GM20431 (cell line): Measurements from ENCODE around the gene CTDSP2.
"Not testable (repeated sequence)": the region's sequence is repeated elsewhere in the genome, so short reads cannot be mapped to it uniquely, and the experiment has no call there.

Source experiments
- in situ Hi-C: fragments of 300-500 bp; cut with MseI, MboI; formaldehyde crosslinking; loops from one replicate; pipeline ENCODE4 v1.15.0; 2020; ENCODE audit warnings: low sequenced_read_pairs; ENCODE audit not compliant: unreplicated experiment

The CTDSP2 gene, protein sequence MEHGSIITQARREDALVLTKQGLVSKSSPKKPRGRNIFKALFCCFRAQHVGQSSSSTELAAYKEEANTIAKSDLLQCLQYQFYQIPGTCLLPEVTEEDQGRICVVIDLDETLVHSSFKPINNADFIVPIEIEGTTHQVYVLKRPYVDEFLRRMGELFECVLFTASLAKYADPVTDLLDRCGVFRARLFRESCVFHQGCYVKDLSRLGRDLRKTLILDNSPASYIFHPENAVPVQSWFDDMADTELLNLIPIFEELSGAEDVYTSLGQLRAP

DNA sequence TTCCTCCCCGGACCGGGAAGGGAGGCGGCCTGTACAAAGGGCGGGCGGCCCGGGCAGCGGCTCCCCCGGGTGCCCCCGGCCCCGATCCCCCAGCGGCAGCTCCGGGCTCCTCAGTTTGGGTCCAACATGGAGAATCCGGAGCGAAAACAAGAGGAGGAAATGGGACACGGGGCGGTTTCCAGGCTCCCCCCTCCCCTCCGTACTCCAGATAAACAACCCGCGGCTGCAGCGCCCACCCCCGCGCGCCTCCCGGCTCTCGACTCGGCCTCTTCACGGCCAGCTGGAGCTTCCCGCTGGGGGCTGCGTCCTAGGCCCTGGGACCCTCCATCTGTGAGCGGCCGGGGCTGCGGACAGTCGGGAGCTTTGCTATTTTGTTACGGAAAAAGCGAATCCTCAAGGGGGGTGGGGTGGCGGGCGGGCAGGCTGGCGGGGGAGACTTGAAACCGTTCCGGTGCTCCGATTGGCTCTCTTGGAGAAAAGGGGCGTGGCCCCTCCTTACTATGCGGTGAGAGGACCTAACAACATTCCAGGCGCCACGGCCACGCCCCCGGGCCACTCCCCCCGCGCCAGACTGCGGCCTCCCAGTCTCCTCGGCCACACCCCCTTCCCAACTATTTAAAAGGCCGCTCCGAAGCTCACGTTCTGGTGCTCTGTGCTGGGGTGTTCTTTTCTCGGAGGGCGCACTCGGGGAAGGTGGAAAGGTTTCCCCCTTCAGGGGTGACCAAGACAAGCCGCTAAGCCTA lies at the start of gene CTDSP2:
Gene CTDSP2 (minus strand): TSS at position 153 of the 743 bp plus-strand sequence. CDS start 294 bp downstream, outside the sequence.
- in situ Hi-C loops = no loop called here

DNA sequence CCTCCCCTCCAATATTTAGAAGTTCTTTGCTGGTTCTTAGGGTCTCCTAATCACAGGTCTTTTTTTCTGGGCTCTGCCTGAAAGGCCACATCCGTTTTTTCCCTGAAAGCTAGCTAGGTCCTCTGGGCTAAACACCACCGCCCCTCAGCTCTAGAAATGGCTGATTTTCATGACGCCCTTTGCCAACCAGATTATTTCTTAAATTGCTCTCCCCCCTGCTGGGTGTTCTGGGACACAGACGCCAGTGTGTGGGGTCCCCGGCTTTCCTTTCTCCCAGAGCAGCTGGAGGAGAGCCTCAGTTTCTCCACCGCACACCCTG lies 49.5 kb upstream of the CTDSP2 start:
- in situ Hi-C loops = no loop called here

DNA sequence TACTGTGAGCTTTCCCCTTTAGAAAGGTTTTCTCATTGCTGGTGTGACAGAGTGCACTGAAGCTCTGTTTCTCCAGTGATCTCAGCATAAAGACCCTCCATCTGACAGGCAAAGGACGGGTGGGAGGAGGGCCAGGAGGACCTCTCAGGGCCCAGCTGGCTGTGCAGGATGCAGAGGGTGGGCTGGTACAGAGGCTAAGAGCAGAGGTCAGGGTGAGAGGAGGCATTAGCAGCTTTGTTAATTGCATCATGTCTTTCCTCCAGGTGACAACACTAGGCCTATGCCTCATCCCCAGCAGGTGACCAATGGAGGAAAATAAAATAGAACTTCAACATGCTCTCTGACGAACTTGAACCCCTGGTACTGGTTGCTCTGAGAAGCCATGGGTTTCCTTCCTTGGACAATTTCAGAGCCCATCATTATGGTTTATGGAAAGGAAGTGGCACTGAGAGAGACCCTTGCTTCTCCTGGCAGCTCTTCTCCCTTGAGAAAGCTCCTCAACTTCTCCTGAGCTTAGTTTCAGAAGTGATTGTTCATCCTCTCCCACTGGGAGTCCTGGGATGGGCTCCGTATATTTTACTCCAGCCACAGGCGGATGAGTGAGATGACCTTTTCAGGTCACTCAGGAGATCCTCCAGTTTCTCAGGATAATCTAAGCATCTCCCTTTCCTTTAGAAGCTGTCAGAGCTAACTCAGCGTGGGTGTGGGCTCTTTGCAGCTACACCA lies 49.0 kb upstream of the CTDSP2 start:
- in situ Hi-C loops = no loop called here

DNA sequence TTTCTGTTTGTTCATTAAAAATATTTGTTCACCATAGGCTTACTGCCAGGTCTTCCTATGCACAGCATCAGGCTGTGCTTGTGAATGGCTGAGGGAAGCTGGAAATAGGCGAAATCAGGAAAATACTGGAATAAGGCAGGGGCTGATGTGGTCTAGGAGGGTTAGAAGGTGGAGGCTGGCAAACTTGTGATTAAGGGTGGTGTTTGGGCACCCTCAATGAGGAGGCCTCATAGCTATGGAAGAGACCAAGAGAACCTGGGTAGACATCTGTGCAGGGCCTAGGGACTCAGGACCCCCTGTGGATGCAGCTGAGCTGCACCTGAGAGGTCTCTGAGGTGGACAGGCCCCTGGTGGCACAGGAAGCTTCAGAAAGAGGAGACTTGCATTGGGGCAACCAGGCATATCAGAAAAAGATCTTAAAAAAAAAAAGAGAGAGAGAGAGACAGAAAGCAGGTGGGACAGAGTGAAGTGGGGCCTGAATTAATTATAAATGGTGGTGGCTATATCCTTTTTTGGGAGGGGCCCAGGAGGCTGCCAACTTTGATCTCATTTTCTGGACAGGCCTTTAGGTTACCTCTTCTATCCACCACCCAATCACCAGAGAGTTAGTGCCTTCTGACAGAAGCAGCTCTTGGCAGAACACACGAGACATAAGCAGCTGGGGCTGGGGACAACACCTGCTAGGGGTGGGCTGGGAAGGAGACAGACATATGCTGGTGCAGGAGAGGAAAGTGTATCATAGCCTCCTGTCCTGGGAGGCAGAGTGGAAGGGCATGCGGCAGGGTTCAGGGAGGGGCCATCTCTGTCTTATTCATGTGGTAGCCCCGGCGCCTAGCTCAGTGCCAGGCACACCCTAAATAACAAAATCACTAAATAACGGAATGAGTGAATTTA lies 48.1 kb upstream of the CTDSP2 start:
- in situ Hi-C loops = no loop called here

DNA sequence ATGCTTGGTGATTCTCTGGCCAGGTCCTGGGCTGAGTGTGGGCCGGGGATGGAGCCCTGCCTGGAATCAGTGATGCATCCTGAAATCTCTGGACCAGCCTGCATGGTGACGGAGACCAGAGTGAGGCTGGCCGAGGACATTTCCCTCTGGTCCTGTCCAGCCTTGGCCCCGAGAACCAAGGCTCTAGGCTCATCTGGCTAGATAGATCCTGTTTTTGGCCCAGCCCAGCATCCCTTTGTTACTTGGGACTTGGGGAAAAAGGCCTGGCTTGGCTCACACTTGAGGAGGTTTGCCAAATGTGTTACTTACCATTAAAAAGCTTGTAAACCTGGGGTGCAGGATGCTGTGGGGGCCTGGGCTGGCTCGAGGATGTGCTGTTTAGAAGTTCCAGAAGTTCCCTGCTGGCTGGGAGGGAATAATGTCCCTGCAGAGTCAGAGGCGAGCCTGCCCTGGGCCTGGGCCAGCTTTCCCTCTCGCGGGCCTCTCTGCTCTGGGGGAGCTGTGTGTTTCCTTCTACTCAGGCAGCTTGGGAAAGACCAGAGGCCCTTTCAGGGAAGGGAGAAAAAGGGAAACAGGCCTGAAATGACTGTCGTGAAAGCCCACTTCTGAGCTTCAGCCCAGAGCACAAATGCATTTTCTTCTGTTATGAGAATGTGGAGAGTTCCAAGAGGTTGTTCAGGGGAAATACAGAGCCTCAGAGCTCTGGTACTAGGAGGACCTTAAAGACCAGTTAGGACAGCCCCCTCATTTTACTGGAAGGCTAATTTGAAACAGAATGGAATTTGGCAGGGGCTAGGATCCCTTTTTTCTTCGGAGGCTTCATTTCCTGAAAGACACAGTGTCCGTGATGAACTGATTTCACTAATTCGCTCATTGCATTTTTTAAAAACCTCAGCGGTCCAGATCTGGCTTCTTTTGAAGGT lies 47.2 kb upstream of the CTDSP2 start:
- in situ Hi-C loops = no loop called here

DNA sequence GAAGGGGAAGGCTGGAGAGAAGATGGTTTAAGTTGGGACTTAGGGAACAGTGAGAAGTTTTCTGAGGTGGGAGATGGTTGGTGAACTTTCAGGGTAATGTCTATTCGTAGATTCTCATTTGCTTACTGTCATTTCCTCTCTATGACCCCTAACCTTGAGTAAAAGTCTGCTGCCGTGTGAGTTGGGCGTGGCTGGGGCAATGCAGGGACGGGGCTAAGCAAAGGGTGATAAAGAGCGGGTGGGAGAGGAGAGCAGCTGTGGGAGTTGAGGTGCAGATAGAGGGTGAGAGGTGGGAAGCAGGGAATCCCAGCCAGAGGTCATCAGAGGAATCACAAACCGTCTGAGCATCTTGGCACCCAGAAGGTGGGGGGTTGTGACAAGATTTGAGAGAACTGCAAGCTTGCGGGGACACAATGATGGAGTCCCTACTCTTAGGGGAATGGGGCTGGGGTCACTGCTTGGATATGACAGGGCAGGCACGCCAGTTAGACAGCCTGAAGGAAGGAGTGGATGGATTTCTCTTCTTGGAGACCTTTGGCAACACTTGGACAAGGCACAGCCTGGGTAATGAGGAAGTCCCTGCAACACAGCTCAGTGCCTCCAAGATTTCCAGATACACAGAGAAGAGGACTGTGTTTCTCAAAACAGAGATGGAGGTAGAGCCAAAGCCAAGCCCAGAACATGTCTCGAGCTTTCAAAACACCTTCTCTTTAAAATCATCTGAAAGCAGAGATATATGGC lies 45.9 kb upstream of the CTDSP2 start:
- in situ Hi-C loops = no loop called here

DNA sequence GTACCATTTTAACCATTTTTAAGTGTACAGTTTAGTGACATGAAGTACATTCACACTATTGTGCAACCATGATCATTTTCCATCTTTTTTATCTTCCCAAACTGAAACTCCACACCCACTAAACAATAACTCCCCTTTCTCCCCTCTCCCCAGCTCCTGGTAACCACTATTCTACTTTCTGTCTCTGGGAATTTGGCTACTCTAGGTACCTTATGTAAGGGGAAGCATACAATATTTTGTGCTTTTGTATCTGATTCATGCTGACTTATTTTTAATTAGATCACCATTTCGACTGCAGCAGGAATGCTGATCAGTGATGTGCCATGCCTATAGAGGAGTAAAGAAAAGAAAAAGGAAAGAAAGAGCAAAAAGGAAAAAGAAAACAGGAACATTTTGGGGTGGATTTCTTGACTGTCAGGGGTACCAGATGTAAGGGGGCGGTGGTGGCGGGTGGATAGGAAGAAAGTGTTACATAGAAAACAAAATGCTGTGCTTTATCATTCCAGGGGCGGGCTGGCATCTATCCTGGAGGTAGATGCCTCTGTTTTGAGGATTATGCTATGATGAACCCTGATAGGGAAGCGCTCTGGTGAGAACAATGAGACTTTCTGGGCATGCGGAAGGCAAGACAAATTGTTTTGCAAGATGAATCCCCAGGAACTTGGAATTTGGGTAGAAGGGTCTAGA lies 45.2 kb upstream of the CTDSP2 start:
- in situ Hi-C loops = no loop called here

DNA sequence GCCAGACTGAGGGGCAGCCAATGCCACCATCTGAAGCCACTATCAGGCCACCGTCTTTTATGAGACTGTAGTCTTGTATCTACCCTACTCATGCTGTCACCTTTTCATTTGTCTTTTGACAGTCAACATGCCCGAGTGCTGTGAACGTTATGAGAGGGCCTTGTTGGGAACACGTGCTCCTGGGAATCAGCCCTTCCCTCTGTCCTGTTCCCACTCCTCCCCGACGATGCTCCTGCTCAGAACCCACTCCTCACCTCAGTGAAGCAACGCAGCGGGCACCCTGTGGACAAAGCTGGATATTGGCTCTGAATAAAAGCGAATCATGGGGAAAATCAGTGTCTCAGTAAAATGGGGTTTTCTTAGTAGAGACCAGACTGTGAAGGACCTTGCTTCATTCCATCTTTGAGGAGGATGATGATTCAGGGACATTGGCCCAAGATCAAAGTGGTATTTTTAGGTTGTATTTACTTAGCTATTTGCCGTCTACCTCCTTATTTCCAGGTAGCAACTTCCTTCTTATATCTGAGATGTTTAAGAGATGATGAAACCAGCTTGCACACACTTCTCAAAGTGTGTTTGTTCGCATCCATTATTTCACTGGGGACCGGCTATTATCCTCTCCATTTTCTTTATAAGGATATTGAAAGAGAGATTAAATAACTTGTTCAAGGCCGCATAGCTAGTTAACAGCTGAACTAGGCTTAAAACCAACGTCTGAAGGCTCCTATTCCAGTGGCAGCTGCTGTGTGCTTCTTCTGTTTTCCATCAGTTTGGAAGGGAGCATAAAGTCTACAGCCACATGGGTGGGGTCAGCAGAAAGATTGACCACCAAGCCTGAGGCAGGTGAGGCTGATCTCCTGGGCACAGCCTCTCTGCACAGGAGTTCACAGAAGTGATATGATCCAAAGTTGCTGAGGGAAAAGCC lies 43.9 kb upstream of the CTDSP2 start:
- in situ Hi-C loops = no loop called here

DNA sequence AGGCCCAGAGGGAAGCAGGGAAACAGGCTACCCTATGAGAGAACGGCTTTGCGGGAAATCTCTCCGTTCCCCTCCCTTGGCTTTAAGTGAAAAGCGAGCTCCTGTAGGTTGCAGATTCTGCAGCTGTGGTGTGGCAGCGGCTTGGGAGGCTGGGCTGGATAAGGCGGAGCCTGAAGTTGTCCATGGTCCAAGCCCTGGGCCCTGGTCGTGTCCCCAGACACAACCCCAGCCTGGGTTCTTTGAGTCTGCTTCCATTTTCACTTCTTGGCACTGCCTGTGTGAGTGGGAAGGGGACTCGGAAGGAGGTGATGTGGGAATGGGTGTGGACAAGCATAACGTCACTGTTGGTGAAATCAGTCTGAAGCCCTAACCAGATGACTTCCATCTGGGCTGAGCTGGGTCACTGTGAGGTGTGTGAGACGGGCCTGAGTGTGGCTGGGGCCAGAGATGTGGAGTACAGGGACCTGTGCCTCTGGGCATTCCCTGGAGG lies 43.0 kb upstream of the CTDSP2 start:
- in situ Hi-C loops = no loop called here

DNA sequence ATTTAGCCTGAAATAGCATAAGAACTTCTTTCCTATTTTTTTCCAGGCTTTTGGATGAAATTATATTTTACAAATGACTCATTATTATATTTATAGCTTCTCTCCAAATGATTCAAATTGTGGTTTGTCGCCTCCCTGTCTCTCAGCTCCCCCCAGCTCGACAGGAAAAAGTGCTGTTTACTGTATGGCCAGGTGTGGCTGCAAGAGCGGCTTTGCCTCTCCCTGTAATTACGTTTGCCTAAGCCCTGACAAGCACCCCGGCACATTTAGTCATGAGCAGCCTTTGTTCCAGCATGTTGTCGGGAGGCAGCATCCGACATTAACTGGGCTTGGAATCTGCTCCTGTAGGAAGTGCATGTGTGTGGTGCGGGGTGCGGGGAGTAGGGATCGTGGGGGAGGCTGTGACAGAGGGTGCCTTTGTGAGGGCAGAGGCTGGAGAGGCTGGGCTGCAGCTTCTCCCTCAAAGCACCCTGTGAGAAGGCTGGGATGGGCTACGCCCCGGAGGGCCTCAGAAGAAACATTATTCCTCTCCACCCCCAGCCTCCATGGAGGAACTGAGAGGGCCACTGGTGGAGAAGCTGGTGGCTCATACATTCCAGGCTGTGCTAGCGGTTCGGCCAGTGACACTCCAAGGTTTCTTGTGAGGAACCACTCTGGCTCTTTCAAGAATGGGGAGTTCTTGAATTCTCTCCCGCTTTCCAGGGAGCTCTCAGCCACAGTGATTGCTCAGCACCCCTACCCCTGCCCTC lies 42.1 kb upstream of the CTDSP2 start:
- in situ Hi-C loops = no loop called here

DNA sequence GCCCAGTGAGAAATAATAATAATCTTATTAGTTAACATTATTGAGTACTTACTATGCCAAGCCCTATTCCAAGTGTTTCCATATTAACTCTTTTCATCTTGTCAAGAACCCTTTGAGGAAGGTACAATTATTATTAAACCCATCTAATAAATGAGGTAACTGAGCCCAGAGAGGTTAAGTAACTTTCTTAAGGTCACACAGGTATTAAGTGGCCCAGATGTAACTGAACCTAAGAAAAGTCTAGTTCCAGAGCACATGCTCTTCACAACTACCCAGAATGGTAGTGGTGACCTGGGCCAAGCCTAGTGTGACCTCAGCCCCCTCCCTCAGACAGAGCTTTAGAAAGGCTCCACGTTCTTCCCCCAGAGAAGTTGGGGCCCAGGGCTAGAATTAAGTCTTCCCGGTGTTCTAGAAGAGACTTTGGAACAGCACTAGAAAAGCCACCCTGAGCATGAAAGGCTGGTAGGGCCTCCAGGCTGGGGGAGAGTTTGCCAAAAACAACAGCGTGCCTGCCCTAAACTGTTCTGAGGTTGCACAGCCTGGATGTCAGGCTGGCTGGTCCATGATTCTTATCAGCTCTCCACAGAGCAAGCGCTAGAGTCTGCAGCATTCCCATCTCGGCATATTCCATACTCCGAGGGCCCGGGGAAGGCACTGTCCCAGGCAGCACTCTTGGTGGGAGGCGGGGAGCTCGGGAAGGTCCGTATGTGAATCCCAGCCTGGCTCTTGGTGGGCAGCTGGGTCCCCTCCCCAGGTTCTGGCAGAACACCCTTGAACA lies 41.3 kb upstream of the CTDSP2 start:
- in situ Hi-C loops = no loop called here

DNA sequence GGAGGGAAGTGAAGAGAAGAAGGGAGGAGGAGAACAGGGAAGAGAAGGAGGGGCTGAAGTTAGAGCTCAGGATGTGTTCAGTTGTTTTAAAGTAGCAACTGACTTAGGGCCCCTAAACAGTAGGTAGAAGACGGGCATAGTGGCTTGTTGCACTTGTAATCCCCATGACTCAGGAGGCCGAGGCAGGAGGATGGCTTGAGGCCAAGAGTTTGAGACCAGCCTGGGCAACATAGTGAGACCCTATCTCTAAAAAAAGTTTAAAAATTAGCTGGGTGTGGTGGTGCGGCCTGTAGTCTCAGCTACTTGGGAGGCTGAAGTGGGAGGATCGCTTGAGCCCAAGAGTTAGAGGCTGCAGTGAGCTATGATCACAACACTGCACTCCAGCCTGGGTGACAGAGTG lies 40.4 kb upstream of the CTDSP2 start:
- in situ Hi-C loops = not testable (repeated sequence)

DNA sequence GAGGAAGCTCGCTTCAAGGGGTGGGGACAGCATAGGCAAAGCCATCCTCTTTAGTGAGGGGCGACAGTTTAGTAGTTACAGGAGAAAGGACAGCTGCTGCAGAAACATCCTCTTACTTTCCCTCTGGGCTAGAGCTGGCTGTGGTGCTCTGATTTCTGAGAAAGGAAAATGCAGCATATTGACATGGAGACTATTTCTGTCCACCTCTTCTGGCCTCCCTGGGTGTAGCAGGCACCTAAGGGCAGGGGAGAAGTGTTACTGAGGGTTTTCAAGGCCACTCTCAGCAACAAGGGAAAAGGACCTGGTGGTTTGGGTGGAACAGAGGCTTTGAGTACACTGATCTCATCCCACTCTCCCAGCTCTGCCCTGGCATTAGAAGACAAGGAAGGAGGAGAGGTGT lies 40.0 kb upstream of the CTDSP2 start:
- in situ Hi-C loops = no loop called here

DNA sequence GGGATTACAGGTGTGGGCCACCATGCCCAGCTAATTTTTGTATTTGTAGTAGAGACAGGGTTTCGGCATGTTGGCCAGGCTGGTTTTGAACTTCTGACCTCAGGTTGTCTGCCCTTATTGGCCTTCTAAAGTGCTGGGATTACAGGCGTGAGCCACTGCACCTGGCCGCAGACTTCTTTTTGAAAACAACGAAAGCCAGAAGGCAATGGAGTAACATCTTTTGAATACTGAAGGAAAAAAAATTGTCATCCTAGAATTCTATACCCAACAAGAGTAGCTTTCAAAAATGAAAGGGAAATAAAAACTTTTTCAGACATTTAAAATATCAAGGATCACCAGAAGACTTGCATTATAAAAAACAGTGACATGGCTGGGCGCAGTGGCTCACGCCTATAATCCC lies 38.7 kb upstream of the CTDSP2 start:
- in situ Hi-C loops = no loop called here

DNA sequence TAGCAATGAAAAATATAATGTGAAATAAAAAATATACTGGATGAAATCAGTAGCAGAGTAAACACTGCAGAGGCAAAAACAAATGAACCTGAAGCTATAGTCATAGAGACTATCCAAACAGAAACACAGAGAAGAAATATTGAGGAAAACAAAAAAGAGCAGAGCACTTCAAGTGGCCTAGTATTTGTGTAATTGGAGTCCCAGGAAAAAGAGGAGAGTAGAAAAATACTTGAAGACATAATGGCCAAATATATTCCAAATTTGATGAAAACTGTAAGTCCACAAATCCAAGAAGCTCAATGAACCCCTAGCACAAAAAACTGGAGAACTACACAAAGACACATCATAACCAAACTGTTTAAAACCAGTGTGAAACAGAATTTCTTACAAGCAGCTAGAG lies 37.2 kb upstream of the CTDSP2 start:
- in situ Hi-C loops = no loop called here
